NT2/D1 (cell line): ENCODE data around the gene TNMD.

ENCODE experiments used
- DNase-seq: peaks from one replicate; pipeline ENCODE4 v3.0.0-alpha.2; 2011; ENCODE audit warnings: low read depth, low spot score
- H3K27me3 ChIP-seq: 2 replicates; pipeline ENCODE4 v1.6.0; 2011; ENCODE audit warnings: mild to moderate bottlenecking; ENCODE audit not compliant: insufficient read length, insufficient read depth
- H3K36me3 ChIP-seq: 2 replicates; pipeline ENCODE4 v1.6.1; 2011; ENCODE audit warnings: mild to moderate bottlenecking, low read length, mixed read lengths; ENCODE audit not compliant: insufficient read depth, insufficient read length
- H3K4me1 ChIP-seq: 2 replicates; pipeline ENCODE4 v1.5.1; 2011; ENCODE audit not compliant: insufficient read depth, insufficient read length
- H3K4me3 ChIP-seq: 2 replicates; pipeline ENCODE4 v1.5.1; 2011; ENCODE audit warnings: low read depth; ENCODE audit not compliant: insufficient read length
- H3K9ac ChIP-seq: 2 replicates; pipeline ENCODE4 v1.6.0; 2011; ENCODE audit warnings: low read depth; ENCODE audit not compliant: insufficient read length
- H3K9me3 ChIP-seq: 2 replicates; pipeline ENCODE4 v1.5.1; 2011; ENCODE audit warnings: mild to moderate bottlenecking, low read length; ENCODE audit not compliant: insufficient read depth
- SUZ12 ChIP-seq: IDR thresholded peaks from 2 replicates; pipeline ENCODE4 v1.6.1; 2011; ENCODE audit not compliant: insufficient read length, insufficient read depth; ENCODE audit errors: extremely low read depth
- YY1 ChIP-seq: IDR thresholded peaks from 2 replicates; pipeline ENCODE4 v1.6.1; 2011; ENCODE audit not compliant: insufficient read length, insufficient read depth
- ZNF274 ChIP-seq: IDR thresholded peaks from 2 replicates; pipeline ENCODE4 v1.6.1; 2011; ENCODE audit warnings: mild to moderate bottlenecking, low read depth, low read length

Gene TNMD

GRCh38 chrX:100645106-100645505 lies 60.4 kb downstream of the TNMD start:
- Histone ChIP-seq H3K4me1 (peaks cover 4% of the 10 kb centered on the region), H3K4me3 (no peak overlapping the region), H3K9ac (no peak overlapping the region), H3K27me3 (no peaks in the 10 kb centered on the region), H3K36me3 (no peaks in the 10 kb centered on the region), H3K9me3 (no peaks in the 10 kb centered on the region)
- no peak for DNase-seq
- TF ChIP-seq YY1 (no peak), SUZ12 (no peak), ZNF274 (no peak)

GRCh38 chrX:100647095-100647494 lies 62.4 kb downstream of the TNMD start:
- Histone ChIP-seq H3K27me3 (no peaks in the 10 kb centered on the region), H3K36me3 (no peaks in the 10 kb centered on the region), H3K4me1 (peaks cover 4% of the 10 kb centered on the region), H3K9ac (no peak overlapping the region), H3K4me3 (no peak overlapping the region), H3K9me3 (no peaks in the 10 kb centered on the region)
- no peak for TF ChIP-seq SUZ12
- no peak for TF ChIP-seq YY1
- no peak for TF ChIP-seq ZNF274
- DNase-seq = no peak

GRCh38 chrX:100647739-100648138 lies 63.0 kb downstream of the TNMD start:
- Histone ChIP-seq H3K9me3 (no peaks in the 10 kb centered on the region), H3K27me3 (no peaks in the 10 kb centered on the region), H3K4me1 (peaks cover 4% of the 10 kb centered on the region), H3K9ac (no peak overlapping the region), H3K36me3 (no peaks in the 10 kb centered on the region), H3K4me3 (no peak overlapping the region)
- no peak for DNase-seq
- TF ChIP-seq SUZ12 (no peak), YY1 (no peak), ZNF274 (no peak)

GRCh38 chrX:100648458-100649417 lies 64.0 kb downstream of the TNMD start:
- no peak overlapping the region for H3K4me3 ChIP-seq
- no peak for DNase-seq

More at GRCh38 chrX:100648458-100649417, 64.0 kb downstream of the TNMD start:
- H3K27me3 ChIP-seq = no peaks in the 10 kb centered on the region
- H3K9ac ChIP-seq = no peak overlapping the region
- H3K9me3 ChIP-seq = no peaks in the 10 kb centered on the region
- peaks cover 4% of the 10 kb centered on the region for H3K4me1 ChIP-seq
- peaks cover 3% of the 10 kb centered on the region for H3K36me3 ChIP-seq
- TF ChIP-seq ZNF274 (no peak), YY1 (no peak), SUZ12 (no peak)
